ENCODE data around the gene RBM38.

Gene RBM38

GRCh38 chr20:57407541-57407956 is 16.4 kb downstream of the RBM38 start:
- Histone ChIP-seq H3K9ac (ENCODE audit: low read length) (no peak overlapping the region), H3K36me3 (replicated peaks; ENCODE audit: insufficient read depth, low read length) (peaks cover 28% of the 10 kb centered on the region), H2AFZ (ENCODE audit: low read length) (no peak overlapping the region), H3K4me2 (ENCODE audit: low read depth, low read length) (no peak overlapping the region), H3K4me3 (ENCODE audit: low read length) (no peak overlapping the region), H3K27me3 (replicated peaks; ENCODE audit: insufficient read depth, low read length) (no peaks in the 10 kb centered on the region), H3K27ac (ENCODE audit: low read length) (no peak overlapping the region), H4K20me1 (ENCODE audit: insufficient read depth, low read length) (peaks cover 56% of the 10 kb centered on the region), H3F3A (ENCODE audit: insufficient read depth, low read length) (peaks cover 47% of the 10 kb centered on the region), H3K9me2 (replicated peaks; ENCODE audit: insufficient read depth, low read length) (no peaks in the 10 kb centered on the region), H3K9me3 (replicated peaks; ENCODE audit: insufficient read depth, low read length) (no peaks in the 10 kb centered on the region), H3K79me2 (ENCODE audit: low read length) (peaks cover 56% of the 10 kb centered on the region), H3K4me1 (ENCODE audit: low read length) (no peaks in the 10 kb centered on the region)
- TF ChIP-seq EZH2 (optimal IDR thresholded peaks at IDR 0.05; ENCODE audit: low read depth, low read length) (no peak), EZH2phosphoT487 (IDR thresholded peaks at IDR 0.05; ENCODE audit: low read length) (no peak), CTCF (IDR thresholded peaks at IDR 0.05; ENCODE audit: low read length) (no peak)
- no peak for DNase-seq

- Histone ChIP-seq H3F3A (ENCODE audit: insufficient read depth, low read length) (peaks cover 47% of the 10 kb centered on the region), H3K36me3 (replicated peaks; ENCODE audit: insufficient read depth, low read length) (peaks cover 24% of the 10 kb centered on the region)
These were observed 16.9 kb downstream of the RBM38 start for GRCh38 chr20:57408131-57408530.

GRCh38 chr20:57408536-57409233 is 17.5 kb downstream of the RBM38 start:
- no peak for DNase-seq
- H3F3A ChIP-seq (ENCODE audit: insufficient read depth, low read length) = peaks cover 47% of the 10 kb centered on the region

More at GRCh38 chr20:57408131-57408530, 16.9 kb downstream of the RBM38 start:
- Histone ChIP-seq H3K9me3 (replicated peaks; ENCODE audit: insufficient read depth, low read length) (no peaks in the 10 kb centered on the region), H3K9me2 (replicated peaks; ENCODE audit: insufficient read depth, low read length) (no peaks in the 10 kb centered on the region), H3K4me2 (ENCODE audit: low read depth, low read length) (no peak overlapping the region), H3K9ac (ENCODE audit: low read length) (no peak overlapping the region), H3K4me3 (ENCODE audit: low read length) (no peak overlapping the region), H2AFZ (ENCODE audit: low read length) (no peak overlapping the region), H3K4me1 (ENCODE audit: low read length) (no peaks in the 10 kb centered on the region), H3K79me2 (ENCODE audit: low read length) (peaks cover 50% of the 10 kb centered on the region), H3K27ac (ENCODE audit: low read length) (no peak overlapping the region), H3K27me3 (replicated peaks; ENCODE audit: insufficient read depth, low read length) (no peaks in the 10 kb centered on the region), H4K20me1 (ENCODE audit: insufficient read depth, low read length) (peaks cover 50% of the 10 kb centered on the region)
- no peak for DNase-seq
- TF ChIP-seq EZH2 (optimal IDR thresholded peaks at IDR 0.05; ENCODE audit: low read depth, low read length) = no peak
- TF ChIP-seq EZH2phosphoT487 (IDR thresholded peaks at IDR 0.05; ENCODE audit: low read length) = no peak
- no peak for TF ChIP-seq CTCF (IDR thresholded peaks at IDR 0.05; ENCODE audit: low read length)

More at GRCh38 chr20:57408536-57409233, 17.5 kb downstream of the RBM38 start:
- Histone ChIP-seq H3K4me3 (ENCODE audit: low read length) (no peak overlapping the region), H3K9me2 (replicated peaks; ENCODE audit: insufficient read depth, low read length) (no peaks in the 10 kb centered on the region), H4K20me1 (ENCODE audit: insufficient read depth, low read length) (peaks cover 47% of the 10 kb centered on the region), H3K79me2 (ENCODE audit: low read length) (peaks cover 45% of the 10 kb centered on the region), H3K36me3 (replicated peaks; ENCODE audit: insufficient read depth, low read length) (peaks cover 23% of the 10 kb centered on the region), H3K27me3 (replicated peaks; ENCODE audit: insufficient read depth, low read length) (no peaks in the 10 kb centered on the region), H3K9me3 (replicated peaks; ENCODE audit: insufficient read depth, low read length) (no peaks in the 10 kb centered on the region), H3K27ac (ENCODE audit: low read length) (no peak overlapping the region), H3K9ac (ENCODE audit: low read length) (no peak overlapping the region), H3K4me1 (ENCODE audit: low read length) (no peaks in the 10 kb centered on the region), H2AFZ (ENCODE audit: low read length) (no peak overlapping the region), H3K4me2 (ENCODE audit: low read depth, low read length) (no peak overlapping the region)
- no peak for TF ChIP-seq EZH2 (optimal IDR thresholded peaks at IDR 0.05; ENCODE audit: low read depth, low read length)
- no peak for TF ChIP-seq CTCF (IDR thresholded peaks at IDR 0.05; ENCODE audit: low read length)
- TF ChIP-seq EZH2phosphoT487 (IDR thresholded peaks at IDR 0.05; ENCODE audit: low read length) = no peak
